ENCODE results near the gene ACSF2.
A peak's percentile ranks its signal among the peaks of the same experiment; 100 is the strongest.

The ACSF2 gene, protein sequence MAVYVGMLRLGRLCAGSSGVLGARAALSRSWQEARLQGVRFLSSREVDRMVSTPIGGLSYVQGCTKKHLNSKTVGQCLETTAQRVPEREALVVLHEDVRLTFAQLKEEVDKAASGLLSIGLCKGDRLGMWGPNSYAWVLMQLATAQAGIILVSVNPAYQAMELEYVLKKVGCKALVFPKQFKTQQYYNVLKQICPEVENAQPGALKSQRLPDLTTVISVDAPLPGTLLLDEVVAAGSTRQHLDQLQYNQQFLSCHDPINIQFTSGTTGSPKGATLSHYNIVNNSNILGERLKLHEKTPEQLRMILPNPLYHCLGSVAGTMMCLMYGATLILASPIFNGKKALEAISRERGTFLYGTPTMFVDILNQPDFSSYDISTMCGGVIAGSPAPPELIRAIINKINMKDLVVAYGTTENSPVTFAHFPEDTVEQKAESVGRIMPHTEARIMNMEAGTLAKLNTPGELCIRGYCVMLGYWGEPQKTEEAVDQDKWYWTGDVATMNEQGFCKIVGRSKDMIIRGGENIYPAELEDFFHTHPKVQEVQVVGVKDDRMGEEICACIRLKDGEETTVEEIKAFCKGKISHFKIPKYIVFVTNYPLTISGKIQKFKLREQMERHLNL
- long read RNA-seq, transcript ACSF2-201 (16 exons, 2,235 nt): major isoform, 69 of 98 reads
- long read RNA-seq, partial matches to known transcripts: 6 of 98 reads
- long read RNA-seq, other reads (novel, unspliced or antisense): 23 of 98 reads

DNA sequence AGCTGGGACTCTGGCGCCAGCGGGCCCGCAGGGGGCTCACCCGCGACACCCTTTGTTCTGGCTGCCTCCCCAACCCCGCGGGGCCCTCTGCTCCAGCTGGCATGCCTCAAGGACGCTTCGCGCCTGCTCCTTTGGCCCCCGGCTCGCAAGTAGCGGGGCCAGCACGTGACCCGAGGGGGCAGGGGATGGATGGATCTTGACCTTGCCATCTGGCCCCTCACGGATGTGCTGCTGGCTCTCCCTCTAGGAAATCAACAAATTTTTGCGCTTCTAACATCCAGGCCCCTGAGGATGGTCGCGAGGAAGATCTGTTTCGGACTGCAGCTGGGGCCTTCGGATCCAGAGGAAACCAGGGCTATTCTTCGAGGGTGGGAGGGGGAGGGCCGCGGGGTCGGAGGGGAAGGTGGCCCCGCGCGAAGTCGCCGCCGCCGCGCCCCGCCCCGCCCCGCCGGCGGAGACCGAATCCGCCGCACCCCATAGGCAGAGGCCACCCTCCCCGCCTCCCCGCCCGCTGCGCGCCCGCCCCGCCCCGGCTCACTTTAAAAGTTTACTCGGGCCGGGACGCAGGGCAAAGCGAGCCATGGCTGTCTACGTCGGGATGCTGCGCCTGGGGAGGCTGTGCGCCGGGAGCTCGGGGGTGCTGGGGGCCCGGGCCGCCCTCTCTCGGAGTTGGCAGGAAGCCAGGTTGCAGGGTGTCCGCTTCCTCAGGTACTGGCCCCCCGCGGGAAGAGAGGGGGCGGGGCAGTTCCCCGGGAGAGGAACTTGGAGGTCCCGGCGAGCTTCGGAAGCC is at the start of gene ACSF2:
Gene ACSF2, plus strand, starts transcription at position 537 of the 790 bp plus-strand sequence. Its CDS starts 44 bp downstream, at position 581.
- Histone ChIP-seq H3K27me3 (ENCODE audit: insufficient read depth, poor library complexity, severe bottlenecking) (peaks cover 2% of the 10 kb centered on the region), H3K27ac (replicated peaks) (no peak within 1 kb of the TSS), H3K4me3 (replicated peaks; ENCODE audit: insufficient read depth, low read length) (peak within 1 kb of the TSS; percentile 59)
- TF ChIP-seq SPI1 (IDR thresholded peaks at IDR 0.05; ENCODE audit: borderline replicate concordance, low read depth) (no peak), POLR2AphosphoS5 (IDR thresholded peaks at IDR 0.05; ENCODE audit: low read depth) (no peak), GABPA (IDR thresholded peaks at IDR 0.05; ENCODE audit: low read depth) (no peak)
- TF ChIP-seq, protein P1, sequence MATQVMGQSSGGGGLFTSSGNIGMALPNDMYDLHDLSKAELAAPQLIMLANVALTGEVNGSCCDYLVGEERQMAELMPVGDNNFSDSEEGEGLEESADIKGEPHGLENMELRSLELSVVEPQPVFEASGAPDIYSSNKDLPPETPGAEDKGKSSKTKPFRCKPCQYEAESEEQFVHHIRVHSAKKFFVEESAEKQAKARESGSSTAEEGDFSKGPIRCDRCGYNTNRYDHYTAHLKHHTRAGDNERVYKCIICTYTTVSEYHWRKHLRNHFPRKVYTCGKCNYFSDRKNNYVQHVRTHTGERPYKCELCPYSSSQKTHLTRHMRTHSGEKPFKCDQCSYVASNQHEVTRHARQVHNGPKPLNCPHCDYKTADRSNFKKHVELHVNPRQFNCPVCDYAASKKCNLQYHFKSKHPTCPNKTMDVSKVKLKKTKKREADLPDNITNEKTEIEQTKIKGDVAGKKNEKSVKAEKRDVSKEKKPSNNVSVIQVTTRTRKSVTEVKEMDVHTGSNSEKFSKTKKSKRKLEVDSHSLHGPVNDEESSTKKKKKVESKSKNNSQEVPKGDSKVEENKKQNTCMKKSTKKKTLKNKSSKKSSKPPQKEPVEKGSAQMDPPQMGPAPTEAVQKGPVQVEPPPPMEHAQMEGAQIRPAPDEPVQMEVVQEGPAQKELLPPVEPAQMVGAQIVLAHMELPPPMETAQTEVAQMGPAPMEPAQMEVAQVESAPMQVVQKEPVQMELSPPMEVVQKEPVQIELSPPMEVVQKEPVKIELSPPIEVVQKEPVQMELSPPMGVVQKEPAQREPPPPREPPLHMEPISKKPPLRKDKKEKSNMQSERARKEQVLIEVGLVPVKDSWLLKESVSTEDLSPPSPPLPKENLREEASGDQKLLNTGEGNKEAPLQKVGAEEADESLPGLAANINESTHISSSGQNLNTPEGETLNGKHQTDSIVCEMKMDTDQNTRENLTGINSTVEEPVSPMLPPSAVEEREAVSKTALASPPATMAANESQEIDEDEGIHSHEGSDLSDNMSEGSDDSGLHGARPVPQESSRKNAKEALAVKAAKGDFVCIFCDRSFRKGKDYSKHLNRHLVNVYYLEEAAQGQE (IDR thresholded peaks at IDR 0.05; ENCODE audit: insufficient replicate concordance, low read depth): no peak
- TF ChIP-seq, protein P2, sequence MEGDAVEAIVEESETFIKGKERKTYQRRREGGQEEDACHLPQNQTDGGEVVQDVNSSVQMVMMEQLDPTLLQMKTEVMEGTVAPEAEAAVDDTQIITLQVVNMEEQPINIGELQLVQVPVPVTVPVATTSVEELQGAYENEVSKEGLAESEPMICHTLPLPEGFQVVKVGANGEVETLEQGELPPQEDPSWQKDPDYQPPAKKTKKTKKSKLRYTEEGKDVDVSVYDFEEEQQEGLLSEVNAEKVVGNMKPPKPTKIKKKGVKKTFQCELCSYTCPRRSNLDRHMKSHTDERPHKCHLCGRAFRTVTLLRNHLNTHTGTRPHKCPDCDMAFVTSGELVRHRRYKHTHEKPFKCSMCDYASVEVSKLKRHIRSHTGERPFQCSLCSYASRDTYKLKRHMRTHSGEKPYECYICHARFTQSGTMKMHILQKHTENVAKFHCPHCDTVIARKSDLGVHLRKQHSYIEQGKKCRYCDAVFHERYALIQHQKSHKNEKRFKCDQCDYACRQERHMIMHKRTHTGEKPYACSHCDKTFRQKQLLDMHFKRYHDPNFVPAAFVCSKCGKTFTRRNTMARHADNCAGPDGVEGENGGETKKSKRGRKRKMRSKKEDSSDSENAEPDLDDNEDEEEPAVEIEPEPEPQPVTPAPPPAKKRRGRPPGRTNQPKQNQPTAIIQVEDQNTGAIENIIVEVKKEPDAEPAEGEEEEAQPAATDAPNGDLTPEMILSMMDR (IDR thresholded peaks at IDR 0.05; ENCODE audit: insufficient read depth, low read length): no peak
- peak; percentile 47 to 66 for DNase-seq (ENCODE audit: low read depth in 1 of 2, low spot score in 1 of 2)

DNA sequence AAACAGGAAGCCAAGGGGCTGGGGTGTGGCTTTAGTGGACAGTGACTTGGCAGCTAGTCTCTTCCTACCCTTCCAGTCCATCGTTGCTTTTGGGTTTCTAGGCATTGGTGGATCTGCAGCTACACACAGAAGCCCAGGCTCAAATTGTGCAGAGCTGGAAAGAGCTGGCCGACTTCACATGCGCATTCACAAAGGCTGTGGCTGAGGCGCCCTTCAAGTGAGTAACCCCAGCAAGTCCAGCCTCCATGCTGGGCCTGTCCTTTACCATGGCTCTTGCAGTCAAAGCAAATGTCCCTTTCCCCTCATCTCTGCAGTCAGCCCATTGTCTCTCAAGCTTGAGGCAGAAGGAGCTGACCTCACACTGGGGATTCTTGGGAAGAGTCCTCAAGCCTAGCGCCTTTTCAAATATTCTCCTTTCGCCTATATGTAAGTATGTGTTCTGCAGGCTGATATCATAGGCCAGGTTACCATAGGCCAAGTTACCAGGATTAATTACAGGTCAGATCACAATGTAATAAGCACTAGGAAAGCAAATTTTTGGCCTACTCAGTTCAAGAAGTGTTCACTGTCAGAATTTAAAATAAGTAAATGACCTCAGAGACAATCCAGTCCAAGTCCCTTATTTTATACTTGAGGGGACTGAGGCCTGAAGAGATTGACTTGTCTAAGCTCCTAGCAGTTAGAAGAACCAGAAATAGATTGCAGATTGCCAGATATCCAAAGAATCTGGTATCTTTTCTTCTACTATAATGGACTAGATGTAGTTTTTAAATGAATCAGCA is 46.5 kb upstream of the ACSF2 start:
- TF ChIP-seq POLR2AphosphoS5 (IDR thresholded peaks at IDR 0.05; ENCODE audit: low read depth) (no peak), SPI1 (IDR thresholded peaks at IDR 0.05; ENCODE audit: borderline replicate concordance, low read depth) (no peak), GABPA (IDR thresholded peaks at IDR 0.05; ENCODE audit: low read depth) (no peak)
- TF ChIP-seq, protein P1 (IDR thresholded peaks at IDR 0.05; ENCODE audit: insufficient replicate concordance, low read depth): no peak
- TF ChIP-seq, protein P2 (IDR thresholded peaks at IDR 0.05; ENCODE audit: insufficient read depth, low read length): no peak
- Histone ChIP-seq H3K27ac (replicated peaks) (no peak overlapping the region), H3K27me3 (ENCODE audit: insufficient read depth, poor library complexity, severe bottlenecking) (no peaks in the 10 kb centered on the region), H3K4me3 (replicated peaks; ENCODE audit: insufficient read depth, low read length) (no peak overlapping the region)
- no peak for DNase-seq (ENCODE audit: low read depth in 1 of 2, low spot score in 1 of 2)
